ENCODE results near the gene MEIKIN. TPM values are rescaled to one million over a fixed set of nuclear protein-coding genes. Genes with fewer than 3 reads are reported as not detected.

Gene MEIKIN
- total RNA-seq, 1 experiment from 2014 or later, result not detected

DNA sequence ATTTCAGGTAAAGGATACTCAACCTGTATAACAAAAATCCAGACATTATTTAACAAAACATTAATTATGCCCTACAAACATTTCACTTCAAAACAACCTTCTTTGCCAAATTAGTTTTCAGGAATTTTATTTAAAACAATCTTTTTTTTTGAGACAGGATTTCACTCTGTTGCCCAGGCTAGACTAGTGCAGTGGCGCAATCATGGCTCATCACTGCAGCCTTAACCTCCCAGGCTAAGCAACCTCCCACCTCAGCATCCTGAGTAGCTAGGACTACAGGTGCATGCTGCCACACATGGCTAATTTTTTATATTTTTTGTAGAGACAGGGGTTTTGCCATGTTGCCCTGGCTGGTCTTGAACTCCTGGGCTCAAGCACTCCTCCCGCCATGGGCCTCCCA is 152.6 kb downstream of the MEIKIN start:
- Histone ChIP-seq H3K9me2 (ENCODE audit: insufficient read depth) (no peaks in the 10 kb centered on the region), H3K36me3 (ENCODE audit: low read depth) (0 out of 2 replicates have a peak, but pooled peaks cover 3% of the 10 kb centered on the region), H3K9me3 (ENCODE audit: insufficient read depth, low read depth) (no peaks in the 10 kb centered on the region), H3K27me3 (ENCODE audit: insufficient read depth, low read depth) (no peaks in the 10 kb centered on the region), H3K79me2 (ENCODE audit: low read depth) (peaks cover 86% of the 10 kb centered on the region), H3K4me1 (replicated peaks; ENCODE audit: insufficient read depth) (peaks cover 14% of the 10 kb centered on the region), H3K27ac (no peak overlapping the region), H3F3A (ENCODE audit: insufficient read depth, low read depth) (no peaks in the 10 kb centered on the region), H3K4me2 (no peak overlapping the region), H3K4me3 (no peak overlapping the region), H4K20me1 (ENCODE audit: insufficient read depth) (peaks cover 65% of the 10 kb centered on the region), H2AFZ (no peak overlapping the region)
- POLR2A ChIA-PET (ENCODE audit: unreplicated experiment), result no interaction called here
- CTCF ChIA-PET, result no interaction called here
- no peak for DNase-seq
- no TSS peak for BruUV-seq (replicated peaks)
- intact Hi-C loops (cut with micrococcal nuclease; ENCODE audit: unreplicated experiment), result no loop called here
- TF ChIP-seq, protein P1, sequence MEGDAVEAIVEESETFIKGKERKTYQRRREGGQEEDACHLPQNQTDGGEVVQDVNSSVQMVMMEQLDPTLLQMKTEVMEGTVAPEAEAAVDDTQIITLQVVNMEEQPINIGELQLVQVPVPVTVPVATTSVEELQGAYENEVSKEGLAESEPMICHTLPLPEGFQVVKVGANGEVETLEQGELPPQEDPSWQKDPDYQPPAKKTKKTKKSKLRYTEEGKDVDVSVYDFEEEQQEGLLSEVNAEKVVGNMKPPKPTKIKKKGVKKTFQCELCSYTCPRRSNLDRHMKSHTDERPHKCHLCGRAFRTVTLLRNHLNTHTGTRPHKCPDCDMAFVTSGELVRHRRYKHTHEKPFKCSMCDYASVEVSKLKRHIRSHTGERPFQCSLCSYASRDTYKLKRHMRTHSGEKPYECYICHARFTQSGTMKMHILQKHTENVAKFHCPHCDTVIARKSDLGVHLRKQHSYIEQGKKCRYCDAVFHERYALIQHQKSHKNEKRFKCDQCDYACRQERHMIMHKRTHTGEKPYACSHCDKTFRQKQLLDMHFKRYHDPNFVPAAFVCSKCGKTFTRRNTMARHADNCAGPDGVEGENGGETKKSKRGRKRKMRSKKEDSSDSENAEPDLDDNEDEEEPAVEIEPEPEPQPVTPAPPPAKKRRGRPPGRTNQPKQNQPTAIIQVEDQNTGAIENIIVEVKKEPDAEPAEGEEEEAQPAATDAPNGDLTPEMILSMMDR (conservative IDR thresholded peaks at IDR 0.05), result no peak
- TF ChIP-seq EZH2 (IDR thresholded peaks at IDR 0.05; ENCODE audit: low read depth), result no peak

DNA sequence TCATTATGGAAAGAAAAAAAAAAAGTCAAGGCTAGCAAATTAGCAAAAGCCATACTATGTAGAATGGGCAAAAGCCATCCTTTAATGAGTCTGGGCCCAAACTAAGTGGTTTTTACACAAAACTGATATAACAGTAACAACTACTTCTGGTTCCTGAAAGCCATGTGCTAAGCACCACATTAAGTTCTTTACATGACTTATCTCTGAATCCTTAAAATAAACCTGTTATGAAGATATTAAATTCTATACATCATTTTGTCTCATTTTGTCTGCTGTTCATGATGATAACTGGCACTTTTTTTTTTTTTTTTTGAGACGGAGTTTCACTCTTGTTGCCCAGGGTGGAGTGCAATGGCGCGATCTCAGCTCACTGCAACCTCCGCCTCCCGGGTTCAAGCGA is 153.6 kb downstream of the MEIKIN start:
- BruUV-seq (replicated peaks), result no TSS peak

DNA sequence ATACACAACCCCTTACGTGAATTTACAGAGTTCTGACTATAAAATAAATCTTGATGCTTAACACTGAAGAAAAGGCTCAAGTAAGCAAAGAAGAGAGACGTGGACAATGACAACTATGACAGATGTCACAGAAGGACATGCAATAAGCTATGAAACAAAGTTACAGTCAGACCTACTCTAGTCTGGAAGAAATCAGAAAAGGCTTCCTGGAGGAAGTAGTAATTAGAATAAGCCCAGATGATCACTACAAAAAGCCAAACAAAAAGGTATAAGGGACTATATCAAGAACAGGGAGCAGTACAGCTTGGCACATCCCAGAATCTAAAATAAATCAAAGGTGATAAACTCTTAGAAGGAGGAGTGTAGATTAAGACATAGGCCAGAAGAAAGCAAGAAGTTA is 154.9 kb downstream of the MEIKIN start:
- no peaks in the 10 kb centered on the region for H3F3A ChIP-seq (ENCODE audit: insufficient read depth, low read depth)
- POLR2A ChIA-PET (ENCODE audit: unreplicated experiment), result no interaction called here
- peaks cover 13% of the 10 kb centered on the region for H3K4me1 ChIP-seq (replicated peaks; ENCODE audit: insufficient read depth)
- no peak for DNase-seq
- no peak overlapping the region for H3K4me2 ChIP-seq
- H3K4me3 ChIP-seq, result no peak overlapping the region
- CTCF ChIA-PET, result no interaction called here
- intact Hi-C loops (cut with micrococcal nuclease; ENCODE audit: unreplicated experiment), result no loop called here
- no peak overlapping the region for H2AFZ ChIP-seq
- no TSS peak for BruUV-seq (replicated peaks)
- H3K9me3 ChIP-seq (ENCODE audit: insufficient read depth, low read depth), result no peaks in the 10 kb centered on the region
- no peak overlapping the region for H3K27ac ChIP-seq
- peaks cover 78% of the 10 kb centered on the region for H4K20me1 ChIP-seq (ENCODE audit: insufficient read depth)
- H3K79me2 ChIP-seq (ENCODE audit: low read depth), result peaks cover 96% of the 10 kb centered on the region
- H3K9me2 ChIP-seq (ENCODE audit: insufficient read depth), result no peaks in the 10 kb centered on the region
- 0 out of 2 replicates have a peak, but pooled peaks cover 3% of the 10 kb centered on the region for H3K36me3 ChIP-seq (ENCODE audit: low read depth)
- H3K27me3 ChIP-seq (ENCODE audit: insufficient read depth, low read depth), result no peaks in the 10 kb centered on the region
- no peak for TF ChIP-seq EZH2 (IDR thresholded peaks at IDR 0.05; ENCODE audit: low read depth)
- TF ChIP-seq, protein P1 (conservative IDR thresholded peaks at IDR 0.05), result no peak

More for the DNA sequence above, 153.6 kb downstream of the MEIKIN start:
- no peak for TF ChIP-seq EZH2 (IDR thresholded peaks at IDR 0.05; ENCODE audit: low read depth)
- TF ChIP-seq, protein P1 (conservative IDR thresholded peaks at IDR 0.05), result no peak
- no peak overlapping the region for H2AFZ ChIP-seq
- no peak overlapping the region for H3K27ac ChIP-seq
- no peak overlapping the region for H3K4me3 ChIP-seq
- no peaks in the 10 kb centered on the region for H3K27me3 ChIP-seq (ENCODE audit: insufficient read depth, low read depth)
- peaks cover 14% of the 10 kb centered on the region for H3K4me1 ChIP-seq (replicated peaks; ENCODE audit: insufficient read depth)
- H3K36me3 ChIP-seq (ENCODE audit: low read depth), result 0 out of 2 replicates have a peak, but pooled peaks cover 3% of the 10 kb centered on the region
- intact Hi-C loops (cut with micrococcal nuclease; ENCODE audit: unreplicated experiment), result no loop called here
- H4K20me1 ChIP-seq (ENCODE audit: insufficient read depth), result peaks cover 75% of the 10 kb centered on the region
- H3F3A ChIP-seq (ENCODE audit: insufficient read depth, low read depth), result no peaks in the 10 kb centered on the region
- no peaks in the 10 kb centered on the region for H3K9me3 ChIP-seq (ENCODE audit: insufficient read depth, low read depth)
- peaks cover 97% of the 10 kb centered on the region for H3K79me2 ChIP-seq (ENCODE audit: low read depth)
- no peak overlapping the region for H3K4me2 ChIP-seq
- H3K9me2 ChIP-seq (ENCODE audit: insufficient read depth), result no peaks in the 10 kb centered on the region
- ChIA-PET POLR2A (ENCODE audit: unreplicated experiment) (no interaction called here), CTCF (no interaction called here)
- no peak for DNase-seq

All from PC-9 (cell line).